ENCODE data around the gene TTC13.

Gene TTC13

GRCh38 chr1:231001892-231002291 lies 23.2 kb upstream of the TTC13 start:
- TF ChIP-seq CTCF (IDR thresholded peaks at IDR 0.05): no peak

DNA sequence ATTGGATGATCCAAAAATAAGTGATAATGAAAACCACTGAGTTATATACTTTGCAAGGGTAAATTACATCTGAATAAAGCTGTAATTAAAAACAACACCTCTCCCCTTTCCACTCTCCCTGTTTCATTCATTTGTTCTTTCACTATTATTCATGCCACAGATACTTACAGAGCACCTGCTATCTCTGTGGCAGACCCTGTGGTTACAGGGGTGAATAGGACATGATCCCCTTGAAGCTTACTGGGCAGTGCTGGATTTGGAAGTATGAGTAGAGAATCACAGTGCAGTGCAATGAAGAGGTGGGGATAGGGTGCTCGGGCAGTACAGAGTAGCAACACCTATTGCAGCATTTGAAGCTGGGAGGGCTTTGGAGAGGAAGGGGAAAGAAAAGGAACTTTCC lies 22.0 kb upstream of the TTC13 start:
- no peak for TF ChIP-seq CTCF (IDR thresholded peaks at IDR 0.05)

DNA sequence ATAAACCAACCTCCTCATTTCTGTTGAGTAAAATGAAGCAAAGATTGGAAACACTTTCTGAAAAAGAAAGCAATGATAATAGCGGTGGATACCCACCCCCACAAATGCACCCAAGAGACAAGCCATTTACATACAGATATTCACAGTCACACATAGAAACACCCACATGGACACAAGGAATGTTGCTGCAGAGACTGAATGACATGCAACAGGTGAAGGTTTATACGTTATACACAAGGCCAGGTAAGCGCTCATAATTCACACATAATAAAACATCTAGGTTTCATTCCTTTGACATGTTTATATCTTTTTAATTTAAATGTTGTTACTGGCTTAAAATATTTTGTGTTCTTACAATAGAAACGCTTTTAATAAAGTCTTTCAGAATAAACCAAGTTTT lies 21.5 kb upstream of the TTC13 start:
- no peak for TF ChIP-seq CTCF (IDR thresholded peaks at IDR 0.05)

DNA sequence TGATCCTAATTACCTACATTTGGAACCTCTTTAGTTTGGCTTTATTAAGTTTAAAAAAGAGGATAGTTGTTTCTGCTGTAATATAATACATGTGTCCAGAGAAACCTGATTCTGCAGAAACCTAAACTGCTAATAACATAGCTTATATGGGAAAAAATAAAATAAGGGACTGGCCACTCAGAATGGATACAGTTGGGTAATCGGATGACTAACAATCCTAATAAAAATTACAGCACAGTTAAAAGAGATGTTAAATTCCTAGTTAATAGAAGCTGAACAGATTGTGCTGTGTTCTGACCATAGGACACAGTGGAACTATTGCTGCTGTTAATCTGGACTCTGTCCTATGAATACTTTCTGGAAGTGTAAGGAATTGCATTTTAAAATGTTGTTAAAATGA lies 16.2 kb upstream of the TTC13 start:
- TF ChIP-seq CTCF (IDR thresholded peaks at IDR 0.05): no peak

DNA sequence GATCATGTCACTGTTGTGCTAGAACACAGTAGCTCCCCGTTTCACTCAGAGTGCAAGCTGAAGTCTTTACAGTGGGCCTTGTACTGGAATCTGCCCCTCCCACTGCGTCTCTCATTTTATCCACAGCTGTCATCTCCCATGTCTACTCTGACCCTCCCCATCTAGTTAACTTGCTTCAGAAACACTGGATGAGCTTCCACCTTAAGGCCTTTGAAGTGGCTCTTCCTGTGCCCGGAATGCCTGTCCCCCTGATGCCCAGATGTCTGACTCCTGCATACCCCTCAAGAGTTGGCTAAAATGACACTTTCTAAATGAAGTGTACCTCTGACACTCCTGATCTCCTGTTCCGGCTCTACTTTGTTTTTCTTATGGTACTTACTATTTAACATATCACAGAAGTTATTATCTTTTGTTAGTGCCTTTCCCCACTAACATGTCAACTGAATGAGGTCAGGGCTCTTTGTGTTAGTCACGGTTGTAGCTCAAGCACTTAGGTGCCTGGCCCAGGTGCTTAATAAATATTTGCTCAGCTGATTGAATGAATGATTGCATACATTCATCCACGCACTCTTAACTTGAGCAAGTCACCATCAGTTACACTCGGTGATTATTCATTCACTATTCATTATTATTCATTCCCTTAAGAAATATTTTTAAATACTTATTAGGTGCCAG lies 13.6 kb upstream of the TTC13 start:
- TF ChIP-seq CTCF (IDR thresholded peaks at IDR 0.05): no peak

DNA sequence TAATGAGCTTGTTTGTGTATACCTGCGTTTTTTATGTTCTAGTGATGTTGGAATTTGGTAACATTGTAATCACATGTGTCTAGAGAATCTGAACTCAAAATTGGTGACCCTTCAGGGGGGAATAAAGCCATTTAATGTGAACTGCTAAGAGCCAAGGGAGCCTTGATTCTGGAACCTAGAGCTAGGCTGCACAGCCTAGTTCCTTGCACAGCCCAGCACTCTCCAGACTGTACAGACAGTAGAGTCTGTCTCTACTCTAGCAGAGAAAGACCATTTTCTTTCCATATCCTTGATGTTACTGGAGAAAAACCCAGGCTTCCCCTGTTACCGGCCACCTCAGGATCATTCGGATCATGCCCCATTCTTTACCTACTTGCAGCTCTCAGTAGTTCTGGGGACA lies 8.8 kb upstream of the TTC13 start:
- no peak for TF ChIP-seq CTCF (IDR thresholded peaks at IDR 0.05)

GRCh38 chr1:230986976-230987375 lies 8.3 kb upstream of the TTC13 start:
- no peak for TF ChIP-seq CTCF (IDR thresholded peaks at IDR 0.05)

DNA sequence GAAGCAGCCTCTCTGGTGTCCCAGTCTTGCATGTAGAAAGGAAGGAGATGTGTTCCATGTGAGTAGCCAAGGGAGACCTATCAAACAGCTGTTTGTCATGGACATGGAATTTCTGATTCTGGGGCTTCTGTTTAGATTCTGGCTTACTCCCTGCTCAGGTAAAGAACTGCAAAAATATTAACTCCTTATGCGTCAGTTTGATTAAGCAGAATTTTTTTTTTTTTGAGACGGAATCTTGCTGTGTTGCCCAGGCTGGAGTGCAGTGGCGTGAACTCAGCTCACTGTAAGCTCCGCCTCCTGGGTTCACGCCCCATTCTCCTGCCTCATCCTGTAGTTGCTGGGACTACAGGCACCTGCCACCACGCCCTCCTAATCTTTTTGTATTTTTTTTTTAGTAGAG lies 7.0 kb upstream of the TTC13 start:
- TF ChIP-seq CTCF (IDR thresholded peaks at IDR 0.05): no peak
